ENCODE data around the gene KRTAP9-3. TPM values are rescaled to one million over a fixed set of nuclear protein-coding genes. Genes with fewer than 3 reads are reported as not detected.

The KRTAP9-3 gene
- total RNA-seq, 1 donor from 2014 or later, result not detected

DNA sequence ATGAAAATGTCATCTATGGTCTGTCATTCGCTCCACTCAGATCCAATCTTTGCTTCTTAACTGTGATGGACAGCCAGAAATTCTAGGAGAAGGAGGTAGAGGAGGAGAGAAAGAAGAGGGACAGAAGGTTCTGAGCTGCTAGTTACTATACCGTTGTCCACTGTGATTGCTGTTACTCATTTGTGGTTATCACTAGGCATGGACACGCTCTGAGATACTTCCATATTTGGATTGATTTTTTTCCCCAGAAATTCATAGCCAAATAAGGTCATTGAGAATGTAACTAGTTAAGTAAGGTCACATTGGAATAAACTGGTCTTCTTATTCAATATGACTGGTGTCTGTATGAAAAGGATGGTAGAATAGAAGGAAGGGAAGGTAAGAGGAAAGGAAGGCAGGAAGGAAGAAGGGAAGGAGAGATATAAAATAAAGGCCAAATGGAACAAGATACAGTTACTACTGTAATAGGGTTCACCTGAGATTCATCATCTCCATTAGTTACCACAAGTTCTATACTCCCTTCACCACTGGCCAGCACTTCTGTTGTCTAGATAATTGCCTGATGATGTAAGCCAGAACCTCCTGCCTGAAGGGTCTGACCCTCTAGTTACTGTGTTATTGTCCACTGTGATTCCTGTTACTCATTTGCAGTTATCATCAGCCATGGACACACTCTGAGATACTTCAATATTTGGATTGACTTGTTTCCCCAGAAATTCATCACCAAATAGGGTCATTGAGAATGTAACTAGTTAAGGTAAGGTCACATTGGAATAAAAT, 46.1 kb downstream of the KRTAP9-3 start:
- no peak for DNase-seq (ENCODE audit: extremely low spot score, unreplicated experiment)
- Mint-ChIP-seq H3K4me3 (no peak overlapping the region), H3K27me3 (peaks cover 8% of the 10 kb centered on the region), H3K9me3 (no peaks in the 10 kb centered on the region), H3K4me1 (ENCODE audit: unreplicated experiment) (no peaks in the 10 kb centered on the region), H3K36me3 (no peaks in the 10 kb centered on the region), H3K27ac (no peak overlapping the region)
- TF ChIP-seq CTCF (conservative IDR thresholded peaks at IDR 0.05), result no peak

Other genes with a start within 250 kb of the KRTAP9-3 start
- gene KRT40, start 248.1 kb upstream of the KRTAP9-3 start, total RNA-seq (ENCODE audit: low replicate concordance), result 2.3 and 5.5 TPM in 2 replicates
- not detected in 2 replicates for gene KRTAP3-3, start 238.3 kb upstream of the KRTAP9-3 start, total RNA-seq (ENCODE audit: low replicate concordance)
- gene KRTAP3-2, start 232.5 kb upstream of the KRTAP9-3 start, total RNA-seq (ENCODE audit: low replicate concordance), result not detected in 2 replicates
- 1.7 TPM in 1 of 2 replicates, not detected in the other for gene KRTAP3-1, start 223.3 kb upstream of the KRTAP9-3 start, total RNA-seq (ENCODE audit: low replicate concordance)
- gene KRTAP1-5, start 205.2 kb upstream of the KRTAP9-3 start, total RNA-seq (ENCODE audit: low replicate concordance), result not detected in 2 replicates
- not detected in 2 replicates for gene KRTAP1-4, start 202.3 kb upstream of the KRTAP9-3 start, total RNA-seq (ENCODE audit: low replicate concordance)
- gene KRTAP1-3, start 197.6 kb upstream of the KRTAP9-3 start, total RNA-seq (ENCODE audit: low replicate concordance), result not detected in 2 replicates
- not detected in 2 replicates for gene KRTAP1-1, start 191.0 kb upstream of the KRTAP9-3 start, total RNA-seq (ENCODE audit: low replicate concordance)
- gene KRTAP2-1, start 185.1 kb upstream of the KRTAP9-3 start, total RNA-seq (ENCODE audit: low replicate concordance), result not detected in 2 replicates
- gene KRTAP2-2, start 177.2 kb upstream of the KRTAP9-3 start, total RNA-seq (ENCODE audit: low replicate concordance), result not detected in 2 replicates
- 0.98 TPM in 1 of 2 replicates, not detected in the other for gene KRTAP2-3, start 172.3 kb upstream of the KRTAP9-3 start, total RNA-seq (ENCODE audit: low replicate concordance)
- not detected in 2 replicates for gene KRTAP2-4, start 166.6 kb upstream of the KRTAP9-3 start, total RNA-seq (ENCODE audit: low replicate concordance)
- gene KRTAP4-7, start 148.3 kb upstream of the KRTAP9-3 start, total RNA-seq (ENCODE audit: low replicate concordance), result not detected in 2 replicates
- not detected in 2 replicates for gene KRTAP4-8, start 134.3 kb upstream of the KRTAP9-3 start, total RNA-seq (ENCODE audit: low replicate concordance)
- gene KRTAP4-16, start 130.2 kb upstream of the KRTAP9-3 start, total RNA-seq (ENCODE audit: low replicate concordance), result not detected in 2 replicates
- gene KRTAP4-9, start 127.1 kb upstream of the KRTAP9-3 start, total RNA-seq (ENCODE audit: low replicate concordance), result not detected in 2 replicates
- gene KRTAP4-11, start 114.1 kb upstream of the KRTAP9-3 start, total RNA-seq (ENCODE audit: low replicate concordance), result not detected in 2 replicates
- gene KRTAP4-12, start 108.3 kb upstream of the KRTAP9-3 start, total RNA-seq (ENCODE audit: low replicate concordance), result not detected in 2 replicates
- gene KRTAP4-6, start 91.9 kb upstream of the KRTAP9-3 start, total RNA-seq (ENCODE audit: low replicate concordance), result not detected in 2 replicates
- not detected in 2 replicates for gene KRTAP4-5, start 82.6 kb upstream of the KRTAP9-3 start, total RNA-seq (ENCODE audit: low replicate concordance)
- gene KRTAP4-4, start 71.7 kb upstream of the KRTAP9-3 start, total RNA-seq (ENCODE audit: low replicate concordance), result not detected in 2 replicates
- gene KRTAP4-3, start 64.2 kb upstream of the KRTAP9-3 start, total RNA-seq (ENCODE audit: low replicate concordance), result not detected in 2 replicates
- gene KRTAP4-2, start 54.2 kb upstream of the KRTAP9-3 start, total RNA-seq (ENCODE audit: low replicate concordance), result not detected in 2 replicates
- gene KRTAP4-1, start 47.5 kb upstream of the KRTAP9-3 start, total RNA-seq (ENCODE audit: low replicate concordance), result not detected in 2 replicates
- not detected in 2 replicates for gene KRTAP9-1, start 42.6 kb upstream of the KRTAP9-3 start, total RNA-seq (ENCODE audit: low replicate concordance)
- not detected in 2 replicates for gene KRTAP9-2, start 5.8 kb upstream of the KRTAP9-3 start, total RNA-seq (ENCODE audit: low replicate concordance)
- gene KRTAP9-8, start 5.5 kb downstream of the KRTAP9-3 start, total RNA-seq (ENCODE audit: low replicate concordance), result not detected in 2 replicates
- gene KRTAP9-4, start 17.2 kb downstream of the KRTAP9-3 start, total RNA-seq (ENCODE audit: low replicate concordance), result not detected in 2 replicates
- not detected in 2 replicates for gene KRTAP9-9, start 22.9 kb downstream of the KRTAP9-3 start, total RNA-seq (ENCODE audit: low replicate concordance)
- not detected in 2 replicates for gene KRTAP9-6, start 32.9 kb downstream of the KRTAP9-3 start, total RNA-seq (ENCODE audit: low replicate concordance)
- not detected in 2 replicates for gene KRTAP9-7, start 43.2 kb downstream of the KRTAP9-3 start, total RNA-seq (ENCODE audit: low replicate concordance)
- gene KRTAP29-1, start 70.4 kb downstream of the KRTAP9-3 start, total RNA-seq (ENCODE audit: low replicate concordance), result not detected in 2 replicates
- gene KRTAP16-1, start 76.9 kb downstream of the KRTAP9-3 start, total RNA-seq (ENCODE audit: low replicate concordance), result not detected in 2 replicates
- not detected in 2 replicates for gene KRTAP17-1, start 83.3 kb downstream of the KRTAP9-3 start, total RNA-seq (ENCODE audit: low replicate concordance)
- gene KRT33A, start 118.4 kb downstream of the KRTAP9-3 start, total RNA-seq (ENCODE audit: low replicate concordance), result 0.24 and 1.9 TPM in 2 replicates
- gene KRT33B, start 137.4 kb downstream of the KRTAP9-3 start, total RNA-seq (ENCODE audit: low replicate concordance), result not detected in 2 replicates
- gene KRT34, start 149.9 kb downstream of the KRTAP9-3 start, total RNA-seq (ENCODE audit: low replicate concordance), result not detected in 2 replicates
- gene KRT31, start 165.2 kb downstream of the KRTAP9-3 start, total RNA-seq (ENCODE audit: low replicate concordance), result 0.79 TPM in 1 of 2 replicates, not detected in the other
- gene KRT37, start 192.1 kb downstream of the KRTAP9-3 start, total RNA-seq (ENCODE audit: low replicate concordance), result not detected in 2 replicates
- gene KRT38, start 208.5 kb downstream of the KRTAP9-3 start, total RNA-seq (ENCODE audit: low replicate concordance), result not detected in 2 replicates
- 0.17 and 0.83 TPM in 2 replicates for gene KRT32, start 234.9 kb downstream of the KRTAP9-3 start, total RNA-seq (ENCODE audit: low replicate concordance)
- gene KRT35, start 248.7 kb downstream of the KRTAP9-3 start, total RNA-seq (ENCODE audit: low replicate concordance), result not detected in 2 replicates